NCI-H146 treated with DMSO at 0.1 percent for 48 hours (cell line): ENCODE measurements around the gene ADAMTS12.

Source experiments
- DNase-seq: peaks from one replicate; lab custom pipeline; 2025; ENCODE audit not compliant: unreplicated experiment; lab: John Stamatoyannopoulos, UW

Gene ADAMTS12

GRCh38 chr5:33715661-33716060 is 176.1 kb downstream of the ADAMTS12 start:
- no peak for DNase-seq

GRCh38 chr5:33713136-33713765 is 178.5 kb downstream of the ADAMTS12 start:
- DNase-seq = no peak

DNA sequence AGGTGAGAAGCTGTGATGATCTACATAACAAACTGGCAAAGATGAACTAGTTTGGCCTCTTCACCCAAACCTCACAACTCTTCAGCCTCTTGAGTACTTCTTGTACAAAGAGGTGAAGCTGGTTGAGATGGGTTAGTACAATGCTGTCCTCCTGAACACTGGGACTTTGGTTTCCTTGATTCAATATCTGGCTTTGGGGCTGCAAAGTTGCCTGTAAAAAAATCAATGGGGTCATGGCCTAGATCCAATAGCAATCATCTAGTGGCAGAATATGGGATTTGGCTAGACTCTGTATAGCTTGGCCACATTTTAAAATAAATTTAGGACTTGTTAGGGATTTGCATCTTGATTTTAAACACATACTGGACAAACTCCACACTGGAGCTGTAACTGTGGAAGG is 179.1 kb downstream of the ADAMTS12 start:
- DNase-seq = no peak

DNA sequence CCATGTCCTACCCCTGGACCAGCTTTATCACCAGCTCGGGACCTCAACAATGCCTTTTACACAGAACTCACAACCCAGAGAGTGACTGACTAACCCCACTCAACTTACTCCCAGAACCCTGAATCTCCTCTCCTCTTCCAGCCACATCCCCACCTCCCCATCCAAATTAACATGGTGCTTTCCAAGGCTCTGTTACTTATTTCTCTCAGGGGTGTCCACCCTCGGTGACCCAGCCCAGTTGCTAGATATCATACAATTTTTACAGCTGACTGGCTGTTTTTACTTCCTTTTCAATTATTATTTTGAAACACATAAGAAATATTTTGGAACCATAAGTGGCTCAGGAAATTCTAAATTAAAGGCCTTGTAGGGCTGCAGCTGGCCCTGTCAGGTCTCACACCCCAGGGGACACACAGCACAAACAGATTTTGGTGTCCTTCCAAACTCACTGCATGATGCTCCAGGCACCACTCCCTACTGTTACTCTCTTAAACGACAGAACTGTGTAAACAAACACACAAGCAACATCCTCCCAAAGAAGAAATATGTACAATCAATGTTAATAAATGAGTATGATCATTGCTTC is 180.6 kb downstream of the ADAMTS12 start:
- no peak for DNase-seq

DNA sequence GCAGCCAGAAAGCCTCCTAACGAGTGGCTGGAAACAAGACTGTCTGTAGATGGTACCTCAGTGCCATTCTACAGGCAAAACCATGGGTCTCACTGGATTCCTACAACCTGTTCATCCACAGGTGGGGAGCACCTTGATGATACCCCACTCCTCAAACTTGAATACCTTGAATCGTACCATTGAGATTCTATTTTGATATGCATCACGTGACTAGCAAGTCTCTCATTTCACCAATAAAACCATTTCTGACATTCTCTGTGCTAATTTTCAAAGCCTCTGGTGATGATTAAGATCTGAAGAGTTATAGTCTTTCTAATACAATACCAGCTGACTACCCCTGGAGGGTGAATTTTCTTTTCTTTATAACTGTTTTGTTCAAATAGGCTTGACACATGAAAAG is 188.9 kb downstream of the ADAMTS12 start:
- DNase-seq = no peak

DNA sequence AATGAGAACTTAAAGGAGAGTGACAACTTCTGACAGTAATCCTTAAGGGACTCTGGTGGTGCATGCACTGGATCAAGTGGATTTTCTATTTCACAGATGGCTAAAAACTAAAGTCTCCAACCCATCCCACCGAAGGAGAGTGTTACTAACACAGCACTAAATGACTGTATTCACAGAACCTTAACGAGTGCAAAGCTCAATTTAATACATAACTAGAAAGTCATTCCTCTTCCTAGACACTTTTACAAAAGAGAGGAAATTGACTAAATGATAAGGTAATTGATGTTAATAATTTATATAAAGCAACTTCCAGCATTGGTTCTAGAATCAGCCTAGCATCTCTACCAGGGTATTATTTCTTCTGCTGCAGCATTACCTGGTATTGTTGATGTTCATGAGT is 189.8 kb downstream of the ADAMTS12 start:
- no peak for DNase-seq

DNA sequence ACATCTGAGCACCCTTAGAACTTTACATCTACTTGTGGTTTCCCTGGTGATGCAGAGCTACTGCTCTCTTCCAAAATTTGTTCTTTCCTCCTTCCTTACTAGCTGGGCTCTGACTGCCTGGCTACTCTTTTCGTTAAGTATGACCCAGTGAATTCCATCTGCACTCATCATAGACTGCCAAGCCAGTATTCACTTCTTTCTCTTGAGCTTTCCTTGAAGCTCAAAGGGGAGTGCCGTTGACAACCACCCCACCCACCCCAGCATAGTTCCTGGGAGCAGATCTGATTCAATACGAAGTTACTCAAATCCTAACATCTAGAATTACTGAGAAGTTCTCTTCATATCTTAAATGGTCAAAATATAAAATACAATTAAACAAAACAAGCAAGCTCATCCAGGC is 190.5 kb downstream of the ADAMTS12 start:
- DNase-seq = no peak

DNA sequence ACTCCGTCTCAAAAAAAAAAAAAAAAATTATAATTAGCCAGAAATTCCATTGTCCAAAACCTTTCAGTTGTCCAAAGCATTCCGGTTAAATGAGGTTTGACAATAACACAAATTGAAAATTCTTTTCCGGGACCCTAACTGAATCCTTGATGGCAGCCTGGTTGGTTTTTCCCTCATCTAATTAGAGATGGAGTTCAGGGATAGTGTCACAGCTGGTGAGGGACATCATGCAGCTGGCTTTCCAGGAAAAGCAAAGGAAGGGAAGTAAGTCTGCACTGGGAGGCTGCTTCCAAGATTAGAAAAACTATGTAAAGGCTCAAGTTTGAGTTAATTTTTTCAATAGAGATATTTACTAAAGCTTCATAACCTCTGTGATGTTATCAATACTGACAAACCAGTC is 195.4 kb downstream of the ADAMTS12 start:
- no peak for DNase-seq

GRCh38 chr5:33692980-33693379 is 198.8 kb downstream of the ADAMTS12 start:
- no peak for DNase-seq

- DNase-seq = no peak
These were observed 199.9 kb downstream of the ADAMTS12 start for GRCh38 chr5:33691856-33692255.

GRCh38 chr5:33690374-33691135 is 201.2 kb downstream of the ADAMTS12 start:
- DNase-seq = no peak

DNA sequence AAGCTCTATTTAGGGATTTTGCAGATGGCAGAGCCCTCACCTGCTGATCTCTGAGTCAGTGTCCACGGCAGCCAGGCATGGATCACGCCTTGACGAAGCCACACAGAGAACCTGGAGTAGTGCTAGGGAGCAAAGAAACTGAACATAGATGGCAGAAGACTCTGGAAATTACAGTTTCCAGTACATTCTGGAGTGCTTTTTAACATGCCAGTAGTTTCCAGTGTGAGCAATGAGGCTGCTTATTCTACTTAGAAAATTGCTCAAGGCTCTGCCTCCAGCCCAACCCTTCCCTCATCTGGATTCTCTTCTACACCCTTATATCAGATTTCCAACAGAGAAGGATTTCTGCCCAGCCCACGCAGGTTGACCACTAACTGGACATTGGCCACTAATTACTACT is 203.3 kb downstream of the ADAMTS12 start:
- no peak for DNase-seq

- DNase-seq = no peak
These were observed 203.7 kb downstream of the ADAMTS12 start for GRCh38 chr5:33688066-33688465.

DNA sequence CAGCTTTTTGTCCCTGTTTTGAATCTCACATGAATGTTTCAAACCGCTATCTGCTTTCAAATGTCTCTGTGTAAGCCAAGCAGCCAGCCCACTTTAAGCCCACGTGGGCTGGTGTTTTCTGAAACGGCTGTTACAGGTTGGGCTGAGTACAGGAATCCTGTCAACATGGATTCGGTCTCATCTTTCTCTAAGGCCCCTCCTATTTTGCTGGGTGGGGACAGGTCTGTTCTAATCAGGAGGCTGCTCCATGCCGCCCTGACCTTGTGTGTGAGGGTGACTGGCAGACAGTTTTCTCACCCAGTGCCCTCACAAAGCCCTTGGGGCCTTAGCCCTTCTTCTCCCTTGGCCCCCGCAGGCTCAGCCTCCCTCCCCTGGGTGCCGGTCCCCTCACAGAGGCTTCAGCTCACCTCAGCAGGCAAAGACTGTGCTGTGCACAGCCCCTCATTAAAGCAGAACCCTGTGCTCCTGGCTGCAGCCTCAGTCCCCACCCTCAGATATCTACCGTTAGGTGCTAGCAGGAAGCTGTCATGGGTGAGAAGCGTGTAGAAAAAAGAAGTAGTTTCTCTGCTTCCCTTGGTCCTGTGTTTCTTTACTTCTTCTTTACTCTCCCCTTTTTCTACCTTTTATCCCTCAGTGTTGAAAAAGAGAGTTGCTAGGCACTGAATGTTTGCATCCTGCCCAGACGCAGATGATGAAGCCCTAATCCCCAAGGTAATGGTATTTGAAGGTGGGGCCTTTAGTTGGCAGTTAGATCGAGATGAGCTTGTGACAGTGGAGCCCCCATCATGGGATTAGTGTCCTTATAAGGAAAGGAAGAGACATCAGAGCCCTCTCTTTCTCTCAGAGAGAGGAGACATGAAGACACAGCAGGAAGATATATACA is 205.7 kb downstream of the ADAMTS12 start:
- no peak for DNase-seq

DNA sequence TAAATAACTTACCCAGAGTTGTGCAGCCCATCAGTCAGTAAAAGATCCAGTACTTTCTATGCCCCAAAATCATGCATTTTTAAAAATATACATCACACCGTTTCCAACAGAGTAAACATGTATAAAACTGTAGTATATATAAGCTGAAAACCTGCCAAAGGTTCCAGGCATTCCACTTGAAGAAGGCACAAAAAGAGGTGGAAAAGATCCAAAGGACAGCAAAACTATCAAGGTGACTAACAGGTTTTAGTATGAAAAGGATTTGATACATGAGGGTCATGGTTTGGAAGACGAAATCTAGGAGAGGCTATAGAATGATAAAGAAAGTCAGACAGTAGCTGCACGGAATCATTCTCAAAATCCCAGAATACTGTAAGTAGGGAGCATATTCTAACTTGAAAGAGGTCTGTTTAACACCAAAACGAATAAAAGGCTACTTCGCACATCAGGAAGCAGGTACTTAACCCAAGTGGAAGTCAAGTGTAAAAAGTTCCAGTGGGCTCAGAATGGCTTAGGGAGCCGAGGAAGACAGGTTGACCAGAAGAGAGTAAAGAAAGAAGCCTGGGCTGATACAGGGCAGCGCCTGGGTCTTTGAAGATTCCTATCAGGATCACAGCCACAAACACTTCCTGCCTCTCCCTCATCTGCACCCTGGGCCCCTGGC is 207.2 kb downstream of the ADAMTS12 start:
- DNase-seq = no peak

DNA sequence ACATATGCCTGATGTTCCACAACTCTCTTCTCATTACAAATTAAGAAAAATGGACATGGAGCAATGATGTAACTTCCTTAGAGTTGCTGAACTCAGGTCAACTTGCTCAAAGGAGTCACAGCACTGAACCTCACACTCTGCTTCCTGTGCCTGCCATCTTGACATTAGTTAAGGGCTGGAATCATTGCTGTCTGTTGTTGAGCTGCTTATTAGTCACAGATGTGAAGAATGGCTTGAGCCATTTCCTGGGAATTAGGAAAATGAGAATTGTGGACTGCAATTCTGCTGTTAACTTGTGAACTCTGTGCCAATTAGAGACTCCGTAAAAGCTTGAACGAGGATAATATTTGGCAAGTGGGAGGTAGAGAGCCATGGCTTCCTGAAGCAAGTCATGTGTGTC is 212.0 kb downstream of the ADAMTS12 start:
- DNase-seq = no peak

DNA sequence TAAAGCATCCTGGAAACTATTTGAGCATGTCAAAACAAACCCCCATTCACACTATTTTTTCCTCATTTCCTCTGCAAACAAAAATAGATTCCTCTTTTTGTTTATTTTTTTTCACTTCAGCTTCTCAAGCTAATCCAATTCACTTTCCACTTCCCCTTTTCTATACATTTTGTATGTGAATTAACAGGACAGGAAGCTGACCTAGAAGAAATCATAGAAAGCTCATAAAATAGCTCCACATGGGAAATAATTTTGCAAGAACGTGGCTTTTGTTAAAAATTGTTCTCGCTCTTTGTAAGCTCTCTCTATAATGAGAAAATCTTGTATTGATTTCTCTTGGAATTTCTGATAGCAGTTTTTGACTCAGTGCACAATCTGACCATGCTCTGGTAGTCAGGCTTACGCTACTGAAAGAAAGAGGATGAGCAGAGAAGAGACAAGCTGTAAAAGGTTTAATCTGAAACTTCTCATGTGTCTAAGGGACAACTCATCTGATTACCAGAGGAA is 215.8 kb downstream of the ADAMTS12 start:
- no peak for DNase-seq

DNA sequence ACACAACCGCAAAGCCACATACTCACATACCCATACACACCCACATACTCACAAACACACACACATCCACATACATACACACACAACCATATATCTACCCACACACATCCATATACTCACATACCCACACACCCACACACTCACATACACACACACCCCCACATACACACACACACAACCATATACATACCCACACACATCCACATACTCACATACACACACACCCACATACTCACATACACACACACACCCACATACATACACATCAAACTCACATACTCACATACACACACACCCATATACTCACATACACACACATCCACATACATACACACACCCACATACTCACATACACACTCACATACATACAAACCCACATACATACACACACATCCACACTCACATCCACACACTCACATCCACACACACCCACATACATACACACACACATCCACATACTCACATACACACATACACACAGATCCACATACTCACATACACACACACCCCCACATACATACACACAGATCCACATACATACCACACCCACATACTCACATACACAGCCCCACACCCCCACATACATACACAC is 220.0 kb downstream of the ADAMTS12 start:
- no peak for DNase-seq

- no peak for DNase-seq
These were observed 228.9 kb downstream of the ADAMTS12 start for GRCh38 chr5:33662722-33663427.
